Astrocyte (in vitro differentiated cells and primary cell): ENCODE data around the gene ISL2.

Experiments used
- EZH2 ChIP-seq: IDR thresholded peaks from 2 replicates; pipeline ENCODE4 v1.6.1; 2012; ENCODE audit warnings: mild to moderate bottlenecking, low read length, inconsistent platforms; ENCODE audit not compliant: insufficient read depth
- TF ChIP-seq, protein P1 (sequence below): IDR thresholded peaks from 2 replicates; pipeline ENCODE4 v1.5.1; 2011; ENCODE audit warnings: low read depth, mild to moderate bottlenecking, inconsistent platforms, low read length, moderate library complexity; ENCODE audit not compliant: insufficient read depth

DNA sequence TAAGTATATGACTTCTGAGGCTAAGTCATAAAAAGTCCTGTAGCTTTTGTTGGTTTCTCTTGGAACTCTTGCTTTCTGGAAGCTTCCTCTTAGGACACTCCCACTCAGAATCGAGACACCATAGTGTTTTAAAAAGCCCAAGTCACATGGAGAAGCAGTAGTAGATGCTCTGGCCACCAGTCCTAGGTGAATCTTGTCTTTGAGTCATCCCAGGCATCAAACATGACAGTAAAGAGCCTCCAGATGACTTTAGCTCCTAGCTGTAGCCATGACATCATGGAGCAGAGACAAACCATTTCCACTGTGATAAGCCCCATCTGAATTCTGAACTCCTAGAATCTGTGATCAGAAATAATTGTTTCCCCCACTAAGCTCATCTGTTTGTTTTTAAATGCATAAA is 42.1 kb downstream of the ISL2 start:
- TF ChIP-seq, protein P1, sequence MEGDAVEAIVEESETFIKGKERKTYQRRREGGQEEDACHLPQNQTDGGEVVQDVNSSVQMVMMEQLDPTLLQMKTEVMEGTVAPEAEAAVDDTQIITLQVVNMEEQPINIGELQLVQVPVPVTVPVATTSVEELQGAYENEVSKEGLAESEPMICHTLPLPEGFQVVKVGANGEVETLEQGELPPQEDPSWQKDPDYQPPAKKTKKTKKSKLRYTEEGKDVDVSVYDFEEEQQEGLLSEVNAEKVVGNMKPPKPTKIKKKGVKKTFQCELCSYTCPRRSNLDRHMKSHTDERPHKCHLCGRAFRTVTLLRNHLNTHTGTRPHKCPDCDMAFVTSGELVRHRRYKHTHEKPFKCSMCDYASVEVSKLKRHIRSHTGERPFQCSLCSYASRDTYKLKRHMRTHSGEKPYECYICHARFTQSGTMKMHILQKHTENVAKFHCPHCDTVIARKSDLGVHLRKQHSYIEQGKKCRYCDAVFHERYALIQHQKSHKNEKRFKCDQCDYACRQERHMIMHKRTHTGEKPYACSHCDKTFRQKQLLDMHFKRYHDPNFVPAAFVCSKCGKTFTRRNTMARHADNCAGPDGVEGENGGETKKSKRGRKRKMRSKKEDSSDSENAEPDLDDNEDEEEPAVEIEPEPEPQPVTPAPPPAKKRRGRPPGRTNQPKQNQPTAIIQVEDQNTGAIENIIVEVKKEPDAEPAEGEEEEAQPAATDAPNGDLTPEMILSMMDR, result no peak
- TF ChIP-seq EZH2, result no peak
